Adipose tissue (tissue), 3 donors: ENCODE results near the gene ICAM4. TPM values are rescaled to one million over a fixed set of nuclear protein-coding genes. Genes with fewer than 3 reads are reported as not detected.
"Not testable (repeated sequence)": the region's sequence is repeated elsewhere in the genome, so short reads cannot be mapped to it uniquely, and the experiment has no call there.

Source experiments
- H3K27ac ChIP-seq: one replicate; pipeline ENCODE4 v1.5.1; 2013; ENCODE audit warnings: low read depth, low read length
- WGBS, 3 donors: extraction: QIAGEN DNeasy Blood & Tissue Kit; methylation state at CpG; one replicate each; pipeline ENCODE4 v1.1.7; 2013; 5-methylcytosine and 5-hydroxymethylcytosine counted together
- polyA plus RNA-seq, 3 donors: library from polyadenylated mRNA; stranded (reverse); fragments of 200-250 nt; gene quantifications; one replicate each; pipeline ENCODE4 v1.2.3, GENCODE V29; 2013
- donor health status: healthy with polysubstance abuse.
- donor health status: Bipolar disorder and iron deficiency.
- donor health status: healthy.

The ICAM4 gene
- polyA plus RNA-seq, 3 donors, result 0.06 to 2.5 (median 2.5) TPM

GRCh38 chr19:10260141-10260584, 26.6 kb upstream of the ICAM4 start:
- 75 to 80% (median 76%) methylated on average over 8 of the region's 8 CpGs for WGBS, 3 donors
- no peak overlapping the region for H3K27ac ChIP-seq

GRCh38 chr19:10262771-10263170, 24.0 kb upstream of the ICAM4 start:
- WGBS, 3 donors, result 76 to 88% (median 77%) methylated on average over 7 of the region's 7 CpGs
- no peak overlapping the region for H3K27ac ChIP-seq

- no peak overlapping the region for H3K27ac ChIP-seq
- 66 to 84% (median 79%) methylated on average over 7 of the region's 7 CpGs for WGBS, 3 donors
Measured at GRCh38 chr19:10266706-10267105, 20.0 kb upstream of the ICAM4 start.

GRCh38 chr19:10268071-10268470, 18.7 kb upstream of the ICAM4 start:
- 43 to 60% (median 49%) methylated on average over 6 of the region's 6 CpGs for WGBS, 3 donors
- peak overlapping the region; percentile 32 for H3K27ac ChIP-seq

- WGBS, 3 donors, result 3 to 4% (median 4%) methylated on average over 59 of the region's 59 CpGs
- H3K27ac ChIP-seq, result peak overlapping the region; percentile 94
Measured at GRCh38 chr19:10269333-10270179, 17.2 kb upstream of the ICAM4 start.

- peak overlapping the region; percentile 94 for H3K27ac ChIP-seq
- 2 to 3% (median 3%) methylated on average over 33 to 37 of the region's 37 CpGs for WGBS, 3 donors
Measured at GRCh38 chr19:10270180-10270615, 16.6 kb upstream of the ICAM4 start.

- WGBS, 3 donors, result 1 to 2% (median 1%) methylated on average over 51 of the region's 51 CpGs
- H3K27ac ChIP-seq, result peak within 1 kb of the TSS; percentile 94
Measured at GRCh38 chr19:10270616-10271394, 15.9 kb upstream of the ICAM4 start, which contains the start of gene ICAM1. ICAM1 (plus strand) TSS chr19:10271120; CDS start chr19:10271160, 40 bp downstream.

GRCh38 chr19:10271543-10272086, 15.1 kb upstream of the ICAM4 start:
- 21 to 30% (median 28%) methylated on average over 12 of the region's 12 CpGs for WGBS, 3 donors
- H3K27ac ChIP-seq, result peak overlapping the region; percentile 66

GRCh38 chr19:10274589-10274988, 12.2 kb upstream of the ICAM4 start:
- no peak overlapping the region for H3K27ac ChIP-seq
- 77 to 92% (median 90%) methylated on average over 10 of the region's 10 CpGs for WGBS, 3 donors

- 82 to 93% (median 91%) methylated on average over 9 of the region's 9 CpGs for WGBS, 3 donors
- H3K27ac ChIP-seq, result no peak overlapping the region
Measured at GRCh38 chr19:10277795-10278589, 8.8 kb upstream of the ICAM4 start.

GRCh38 chr19:10278935-10279334, 7.8 kb upstream of the ICAM4 start:
- no peak overlapping the region for H3K27ac ChIP-seq
- 76 to 100% (median 97%) methylated on average over 1 of the region's 1 CpG for WGBS, 3 donors

GRCh38 chr19:10279737-10280442, 6.9 kb upstream of the ICAM4 start:
- 77 to 82% (median 81%) methylated on average over 5 of the region's 5 CpGs for WGBS, 3 donors
- no peak overlapping the region for H3K27ac ChIP-seq

GRCh38 chr19:10282043-10282442, 4.7 kb upstream of the ICAM4 start:
- 89 to 100% (median 97%) methylated on average over 5 of the region's 5 CpGs for WGBS, 3 donors
- H3K27ac ChIP-seq, result not testable (repeated sequence)

GRCh38 chr19:10283301-10284064, 3.3 kb upstream of the ICAM4 start:
- 61 to 89% (median 84%) methylated on average over 22 to 23 of the region's 23 CpGs for WGBS, 3 donors

GRCh38 chr19:10284065-10284959, 2.4 kb upstream of the ICAM4 start:
- no peak overlapping the region for H3K27ac ChIP-seq
- 88 to 95% (median 91%) methylated on average over 34 of the region's 34 CpGs for WGBS, 3 donors

More at GRCh38 chr19:10283301-10284064, 3.3 kb upstream of the ICAM4 start:
- no peak overlapping the region for H3K27ac ChIP-seq

GRCh38 chr19:10284960-10285278, 1.8 kb upstream of the ICAM4 start:
- no peak overlapping the region for H3K27ac ChIP-seq
- WGBS, 3 donors, result 93 to 97% (median 94%) methylated on average over 13 of the region's 13 CpGs
